IPS-18a (cell line): ENCODE measurements around the gene SLC25A23.

Source experiments
- H3K27ac ChIP-seq: one replicate; pipeline ENCODE4 v1.5.1; 2013; ENCODE audit warnings: low read length
- H3K27me3 ChIP-seq: one replicate; pipeline ENCODE4 v1.6.1; 2013; ENCODE audit warnings: mild to moderate bottlenecking, low read length; ENCODE audit not compliant: control insufficient read depth, insufficient read depth
- H3K36me3 ChIP-seq: one replicate; pipeline ENCODE4 v1.6.1; 2013; ENCODE audit warnings: low read depth, low read length; ENCODE audit not compliant: control insufficient read depth
- H3K4me1 ChIP-seq: one replicate; pipeline ENCODE4 v1.6.1; 2013; ENCODE audit warnings: low read depth, low read length; ENCODE audit not compliant: control insufficient read depth
- H3K4me3 ChIP-seq: one replicate; pipeline ENCODE4 v1.5.1; 2013; ENCODE audit warnings: low read length
- H3K9ac ChIP-seq: one replicate; pipeline ENCODE4 v1.6.1; 2013; ENCODE audit warnings: mild to moderate bottlenecking, low read length, moderate library complexity
- H3K9me3 ChIP-seq: one replicate; pipeline ENCODE4 v1.6.1; 2013; ENCODE audit warnings: low read depth, low read length; ENCODE audit not compliant: control insufficient read depth

SLC25A23 gene

DNA sequence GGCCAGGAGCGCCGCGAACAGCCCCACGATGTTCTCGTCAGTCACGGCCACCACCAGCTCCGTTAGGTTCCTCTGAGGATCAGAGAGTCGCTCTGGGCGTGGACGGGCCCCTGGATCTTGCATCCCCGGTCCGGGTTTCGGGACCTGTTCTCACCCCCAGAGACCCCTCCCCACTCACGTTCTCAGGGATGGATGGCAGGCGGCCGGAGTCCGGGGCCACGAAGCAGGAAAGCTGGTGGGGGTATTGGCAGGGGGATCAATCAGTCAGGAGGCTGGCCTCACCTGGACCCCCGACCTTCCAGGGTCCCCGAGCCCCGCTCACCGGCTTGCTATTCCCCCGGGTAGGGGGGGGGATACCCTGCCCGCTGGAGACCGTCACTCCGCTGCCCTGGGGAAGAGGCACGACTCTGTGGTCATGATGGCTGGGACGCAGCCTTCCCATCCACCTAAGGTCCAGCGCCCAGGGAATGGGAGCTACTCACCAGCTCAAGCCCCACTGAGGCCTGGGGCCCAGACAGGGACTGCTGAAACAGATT, 17.4 kb upstream of the SLC25A23 start:
- Histone ChIP-seq H3K27ac (no peak overlapping the region), H3K9me3 (no peaks in the 10 kb centered on the region), H3K27me3 (peaks cover 21% of the 10 kb centered on the region), H3K36me3 (no peaks in the 10 kb centered on the region), H3K9ac (no peak overlapping the region), H3K4me3 (peak overlapping the region; percentile 71), H3K4me1 (no peaks in the 10 kb centered on the region)

DNA sequence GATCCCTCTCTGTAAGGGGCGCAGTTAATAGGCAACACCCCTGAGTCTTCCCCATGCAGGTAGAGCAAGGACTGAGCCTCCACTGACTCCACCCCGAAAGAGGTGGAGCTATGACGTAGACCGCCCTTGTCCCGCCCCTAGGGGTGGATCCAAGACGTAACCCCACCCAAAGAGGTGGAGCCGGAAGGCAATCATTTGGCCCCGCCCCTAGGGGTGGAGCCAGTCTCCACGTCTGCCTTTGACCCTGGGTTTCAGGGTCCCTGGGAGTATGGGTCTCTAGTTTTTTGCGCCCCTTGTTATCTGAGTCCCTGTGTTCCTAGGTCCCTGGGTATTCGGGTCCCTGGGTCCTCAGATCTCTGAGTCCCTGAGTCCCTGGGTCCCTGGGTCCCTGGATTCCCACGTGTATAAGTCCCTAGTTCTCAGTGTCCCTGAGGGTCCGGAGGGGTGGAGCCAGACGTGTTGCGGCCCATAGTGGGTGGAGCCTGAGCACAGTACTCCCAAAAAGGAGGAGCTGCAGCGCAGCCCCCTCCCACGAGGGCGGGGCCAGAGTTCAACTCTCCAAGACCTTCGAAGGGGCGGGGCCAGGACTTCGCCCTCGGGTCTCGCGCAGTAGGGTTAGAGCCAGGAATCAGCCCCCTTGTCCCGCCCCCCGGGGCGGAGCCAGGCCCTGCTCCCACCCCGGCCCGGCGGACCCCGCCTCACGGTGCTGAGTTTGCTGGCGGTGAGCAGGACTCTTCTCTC, 16.7 kb upstream of the SLC25A23 start:
- Histone ChIP-seq H3K27me3 (peaks cover 21% of the 10 kb centered on the region), H3K9ac (no peak overlapping the region), H3K36me3 (no peaks in the 10 kb centered on the region), H3K9me3 (no peaks in the 10 kb centered on the region), H3K27ac (no peak overlapping the region), H3K4me3 (peak overlapping the region; percentile 71), H3K4me1 (peaks cover under 1% of the 10 kb centered on the region)

DNA sequence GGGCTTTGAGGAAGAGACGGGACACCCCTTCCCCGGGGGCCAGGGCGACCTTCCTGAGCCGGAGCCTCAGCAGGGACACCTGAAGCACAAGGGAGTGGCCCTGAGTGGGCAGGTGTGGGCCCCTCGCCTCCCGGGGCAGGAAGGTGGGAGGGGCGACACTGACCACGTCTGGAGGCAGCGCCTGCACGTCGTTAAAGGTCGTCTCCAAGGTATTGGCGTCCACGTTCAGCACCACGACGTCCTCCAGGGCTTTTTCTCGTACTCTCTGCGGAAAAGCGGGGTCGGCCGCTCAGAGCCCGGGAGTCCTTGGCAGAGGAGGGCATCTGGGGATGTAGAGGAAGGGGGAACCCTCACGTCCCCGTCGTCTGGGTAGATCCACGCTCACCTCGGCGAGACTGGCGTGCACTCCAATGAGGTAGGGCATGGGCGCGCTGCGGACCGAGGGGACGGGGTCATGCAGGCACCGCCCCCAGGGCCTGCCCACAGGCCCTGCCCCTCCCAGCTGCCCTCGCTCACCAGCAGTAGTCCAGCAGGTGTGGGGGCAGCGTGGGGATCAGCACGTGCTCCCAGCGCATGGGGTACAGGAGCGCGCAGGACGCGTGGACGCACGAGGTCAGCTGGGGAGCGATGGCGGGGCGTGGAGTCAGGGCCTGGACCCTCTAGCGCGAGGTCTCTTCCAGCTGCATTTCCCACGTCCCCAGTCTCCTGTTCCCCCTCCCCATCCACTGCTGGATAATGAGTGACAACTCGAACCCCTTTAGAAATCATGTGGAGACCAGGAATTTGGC, 15.9 kb upstream of the SLC25A23 start:
- Histone ChIP-seq H3K27me3 (peaks cover 21% of the 10 kb centered on the region), H3K9me3 (no peaks in the 10 kb centered on the region), H3K4me1 (peaks cover 3% of the 10 kb centered on the region), H3K9ac (no peak overlapping the region), H3K27ac (no peak overlapping the region), H3K4me3 (peak overlapping the region; percentile 71), H3K36me3 (no peaks in the 10 kb centered on the region)

DNA sequence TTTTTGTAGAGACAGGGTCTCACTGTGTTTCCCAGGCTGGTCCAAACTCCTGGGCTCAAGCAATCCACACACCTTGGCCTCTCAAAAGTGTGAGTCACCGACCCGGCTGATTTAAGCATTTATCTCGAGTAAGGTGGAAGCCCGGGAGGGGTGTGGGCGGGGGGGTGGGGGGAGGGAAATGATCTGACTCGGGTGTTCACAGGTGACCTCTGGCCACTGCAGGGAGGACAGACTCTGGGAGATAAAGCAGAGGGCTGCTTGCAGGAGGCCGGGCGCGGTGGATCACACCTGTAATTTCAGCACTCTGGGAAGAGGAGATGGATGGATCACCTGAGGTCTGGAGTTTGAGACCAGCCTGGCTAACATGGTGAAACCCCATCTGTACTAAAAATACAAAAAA, 14.1 kb upstream of the SLC25A23 start:
- no peaks in the 10 kb centered on the region for H3K9me3 ChIP-seq

DNA sequence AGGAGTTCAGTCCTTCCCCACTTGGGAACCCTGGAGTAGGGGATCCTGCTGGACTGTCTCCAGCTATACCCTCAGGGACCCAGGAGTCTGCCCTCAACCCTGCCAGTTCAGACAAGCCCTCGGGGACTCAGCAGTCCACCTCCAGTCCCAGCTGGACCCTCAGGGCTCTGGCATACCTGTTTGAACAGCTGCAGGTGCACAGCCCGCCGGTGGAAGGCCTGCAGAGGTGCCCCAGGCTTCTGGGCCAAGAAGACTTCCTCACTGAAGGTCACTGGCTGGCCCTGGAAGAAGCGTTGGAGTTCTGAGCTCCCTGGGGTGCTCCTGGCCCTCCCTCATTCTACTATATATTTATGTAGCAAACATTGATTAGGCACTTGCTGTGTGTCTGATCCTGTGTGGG, 13.1 kb upstream of the SLC25A23 start:
- no peak overlapping the region for H3K27ac ChIP-seq
- H3K4me1 ChIP-seq: peaks cover 3% of the 10 kb centered on the region
- peaks cover 21% of the 10 kb centered on the region for H3K27me3 ChIP-seq
- no peak overlapping the region for H3K4me3 ChIP-seq
- no peak overlapping the region for H3K9ac ChIP-seq
- H3K9me3 ChIP-seq: no peaks in the 10 kb centered on the region
- H3K36me3 ChIP-seq: no peaks in the 10 kb centered on the region

More for the DNA sequence above, 14.1 kb upstream of the SLC25A23 start:
- peaks cover 21% of the 10 kb centered on the region for H3K27me3 ChIP-seq
- H3K4me3 ChIP-seq: no peak overlapping the region
- no peak overlapping the region for H3K27ac ChIP-seq
- H3K9ac ChIP-seq: no peak overlapping the region
- H3K36me3 ChIP-seq: no peaks in the 10 kb centered on the region
- peaks cover 3% of the 10 kb centered on the region for H3K4me1 ChIP-seq

DNA sequence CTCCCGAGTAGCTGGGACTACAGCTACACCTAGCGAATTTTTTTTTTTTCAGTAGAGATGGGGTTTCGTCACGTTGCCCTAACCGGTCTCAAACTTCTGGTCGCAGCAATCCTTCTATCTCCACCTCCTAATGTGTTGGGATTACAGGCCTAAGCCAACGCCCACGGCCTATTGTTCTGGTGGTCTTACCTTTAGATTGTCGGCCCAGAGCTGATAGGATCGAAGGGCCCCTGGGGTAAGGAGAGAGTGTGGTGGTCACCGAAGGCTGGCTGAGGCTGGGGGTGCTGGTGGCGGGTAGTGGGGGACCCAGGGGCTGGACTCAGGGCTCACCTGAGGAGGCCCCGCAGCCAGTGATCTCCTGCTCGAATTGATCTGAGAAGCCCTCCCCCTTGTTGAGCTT, 11.5 kb upstream of the SLC25A23 start:
- H3K27ac ChIP-seq: no peak overlapping the region
- no peaks in the 10 kb centered on the region for H3K36me3 ChIP-seq
- H3K9me3 ChIP-seq: no peaks in the 10 kb centered on the region

DNA sequence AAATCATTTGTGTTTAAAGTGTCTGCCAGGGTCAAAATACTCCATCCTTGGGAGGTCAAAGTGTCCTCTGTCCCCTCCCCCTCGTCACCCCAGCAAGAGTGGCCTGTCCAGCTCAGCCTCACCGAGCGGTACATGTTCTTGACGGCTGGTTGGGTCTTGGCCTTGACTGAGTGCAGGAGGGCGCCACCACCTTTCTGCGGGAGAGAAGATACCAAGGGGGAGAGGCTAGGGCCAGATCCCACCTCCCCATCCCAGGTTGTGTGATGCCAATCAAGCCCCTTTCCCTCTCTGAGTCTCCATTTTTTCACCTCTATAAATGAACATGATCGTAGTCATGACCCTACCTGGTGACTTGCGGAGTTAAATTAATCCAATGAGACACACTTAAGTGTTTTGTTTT, 10.6 kb upstream of the SLC25A23 start:
- Histone ChIP-seq H3K9ac (no peak overlapping the region), H3K9me3 (no peaks in the 10 kb centered on the region), H3K4me1 (peaks cover 3% of the 10 kb centered on the region), H3K36me3 (no peaks in the 10 kb centered on the region), H3K27ac (no peak overlapping the region), H3K27me3 (peaks cover 18% of the 10 kb centered on the region), H3K4me3 (no peak overlapping the region)

More for the DNA sequence above, 11.5 kb upstream of the SLC25A23 start:
- no peak overlapping the region for H3K4me3 ChIP-seq
- peaks cover 21% of the 10 kb centered on the region for H3K27me3 ChIP-seq
- no peak overlapping the region for H3K9ac ChIP-seq
- H3K4me1 ChIP-seq: peaks cover 3% of the 10 kb centered on the region

DNA sequence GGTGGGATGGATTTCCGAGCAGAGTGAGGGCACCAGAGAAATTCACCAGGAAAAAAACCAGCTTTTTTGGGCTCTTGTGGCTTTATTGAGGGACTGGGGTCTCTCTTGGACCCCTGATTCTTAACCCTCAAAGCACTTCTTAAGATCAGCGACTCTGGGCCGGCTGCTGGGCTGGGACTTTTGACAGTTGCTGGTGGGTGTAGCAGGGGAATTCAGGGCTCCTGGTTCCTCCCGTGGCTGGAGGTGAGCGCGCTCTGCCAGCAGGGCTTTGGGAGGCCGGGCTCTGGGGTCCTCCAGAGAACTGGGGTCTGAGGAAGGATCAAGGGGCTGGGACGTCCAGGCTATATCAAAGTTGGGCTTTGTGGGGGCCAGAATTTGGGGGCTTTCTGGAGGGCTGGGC, 7.8 kb upstream of the SLC25A23 start:
- H3K27me3 ChIP-seq: peaks cover 19% of the 10 kb centered on the region
- H3K27ac ChIP-seq: no peak overlapping the region
- H3K9ac ChIP-seq: no peak overlapping the region
- H3K4me1 ChIP-seq: peaks cover 3% of the 10 kb centered on the region
- no peaks in the 10 kb centered on the region for H3K36me3 ChIP-seq
- H3K9me3 ChIP-seq: no peaks in the 10 kb centered on the region
- no peak overlapping the region for H3K4me3 ChIP-seq

DNA sequence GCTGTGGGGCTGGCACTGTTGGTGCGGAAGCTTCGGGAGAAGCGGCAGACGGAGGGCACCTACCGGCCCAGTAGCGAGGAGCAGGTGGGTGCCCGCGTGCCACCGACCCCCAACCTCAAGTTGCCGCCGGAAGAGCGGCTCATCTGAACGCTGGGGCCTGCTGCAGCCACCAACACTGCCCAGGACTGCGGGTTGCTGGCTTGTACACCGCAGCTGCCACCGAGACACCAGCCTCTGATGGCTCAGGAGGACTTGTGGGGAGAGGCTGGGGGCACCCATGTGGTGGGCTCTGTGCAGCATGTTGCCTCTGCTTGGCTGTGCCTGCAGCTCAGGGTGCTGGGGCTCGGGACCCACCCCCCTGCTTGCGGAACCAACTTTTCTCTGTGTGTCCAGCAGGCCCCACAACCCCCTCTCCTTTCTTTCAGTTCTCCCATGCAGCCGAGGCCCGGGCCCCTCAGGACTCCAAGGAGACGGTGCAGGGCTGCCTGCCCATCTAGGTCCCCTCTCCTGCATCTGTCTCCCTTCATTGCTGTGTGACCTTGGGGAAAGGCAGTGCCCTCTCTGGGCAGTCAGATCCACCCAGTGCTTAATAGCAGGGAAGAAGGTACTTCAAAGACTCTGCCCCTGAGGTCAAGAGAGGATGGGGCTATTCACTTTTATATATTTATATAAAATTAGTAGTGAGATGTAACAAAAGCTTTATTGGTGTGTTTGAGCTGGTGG, 7.1 kb upstream of the SLC25A23 start:
- Histone ChIP-seq H3K9ac (no peak overlapping the region), H3K27me3 (peaks cover 24% of the 10 kb centered on the region)

DNA sequence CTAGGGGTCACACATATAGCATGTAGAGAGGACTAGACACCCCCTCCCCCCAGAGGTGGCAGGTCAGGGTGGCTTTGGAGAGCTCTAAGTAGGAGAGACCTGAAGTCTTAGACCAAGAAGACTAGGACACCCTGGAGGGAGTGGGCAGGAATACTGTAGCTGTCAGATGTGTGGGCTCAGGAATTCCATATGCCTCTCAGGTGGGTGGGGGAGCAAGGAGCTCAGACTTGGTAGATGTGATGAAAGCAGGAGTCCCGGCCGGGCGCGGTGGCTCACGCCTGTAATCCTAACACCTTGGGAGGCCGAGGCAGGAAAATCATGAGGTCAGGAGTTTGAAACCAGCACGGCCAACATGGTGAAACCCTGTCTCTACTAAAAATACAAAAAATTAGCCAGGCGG, 6.1 kb upstream of the SLC25A23 start:
- H3K36me3 ChIP-seq: no peaks in the 10 kb centered on the region
- H3K4me1 ChIP-seq: no peaks in the 10 kb centered on the region
- H3K27me3 ChIP-seq: peaks cover 24% of the 10 kb centered on the region
- no peak overlapping the region for H3K27ac ChIP-seq
- H3K4me3 ChIP-seq: no peak overlapping the region
- no peaks in the 10 kb centered on the region for H3K9me3 ChIP-seq
- H3K9ac ChIP-seq: no peak overlapping the region

More for the DNA sequence above, 7.1 kb upstream of the SLC25A23 start:
- no peak overlapping the region for H3K4me3 ChIP-seq
- H3K9me3 ChIP-seq: no peaks in the 10 kb centered on the region
- H3K4me1 ChIP-seq: peaks cover 3% of the 10 kb centered on the region
- H3K27ac ChIP-seq: no peak overlapping the region
- H3K36me3 ChIP-seq: no peaks in the 10 kb centered on the region

DNA sequence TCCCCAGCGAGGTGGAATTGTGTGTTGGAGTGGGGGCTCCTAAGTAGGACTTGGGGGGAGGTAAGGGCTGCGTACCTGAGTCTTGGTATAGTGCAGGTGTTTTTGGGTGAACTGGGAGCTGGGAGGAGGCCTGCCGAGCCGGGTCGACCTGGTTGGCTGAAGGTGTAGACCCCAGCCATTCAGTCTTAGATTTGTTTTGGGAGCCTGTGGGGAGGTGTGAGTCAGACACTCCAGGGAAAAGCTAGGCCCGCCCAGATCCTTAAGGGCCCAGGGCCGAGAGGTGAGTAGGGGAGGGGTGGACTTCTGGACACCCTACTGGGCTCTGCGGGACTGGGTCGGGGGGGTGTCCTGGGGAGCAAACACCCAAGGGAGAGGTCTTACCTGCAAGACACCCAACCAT, 5.4 kb upstream of the SLC25A23 start:
- Histone ChIP-seq H3K9ac (peak overlapping the region; percentile 36), H3K36me3 (no peaks in the 10 kb centered on the region), H3K4me1 (no peaks in the 10 kb centered on the region), H3K27me3 (peaks cover 24% of the 10 kb centered on the region), H3K9me3 (no peaks in the 10 kb centered on the region), H3K27ac (no peak overlapping the region), H3K4me3 (peak overlapping the region; percentile 76)
